ENCODE measurements around the gene MPV17.
"Not testable (repeated sequence)": the region's sequence is repeated elsewhere in the genome, so short reads cannot be mapped to it uniquely, and the experiment has no call there.

MPV17 gene

DNA sequence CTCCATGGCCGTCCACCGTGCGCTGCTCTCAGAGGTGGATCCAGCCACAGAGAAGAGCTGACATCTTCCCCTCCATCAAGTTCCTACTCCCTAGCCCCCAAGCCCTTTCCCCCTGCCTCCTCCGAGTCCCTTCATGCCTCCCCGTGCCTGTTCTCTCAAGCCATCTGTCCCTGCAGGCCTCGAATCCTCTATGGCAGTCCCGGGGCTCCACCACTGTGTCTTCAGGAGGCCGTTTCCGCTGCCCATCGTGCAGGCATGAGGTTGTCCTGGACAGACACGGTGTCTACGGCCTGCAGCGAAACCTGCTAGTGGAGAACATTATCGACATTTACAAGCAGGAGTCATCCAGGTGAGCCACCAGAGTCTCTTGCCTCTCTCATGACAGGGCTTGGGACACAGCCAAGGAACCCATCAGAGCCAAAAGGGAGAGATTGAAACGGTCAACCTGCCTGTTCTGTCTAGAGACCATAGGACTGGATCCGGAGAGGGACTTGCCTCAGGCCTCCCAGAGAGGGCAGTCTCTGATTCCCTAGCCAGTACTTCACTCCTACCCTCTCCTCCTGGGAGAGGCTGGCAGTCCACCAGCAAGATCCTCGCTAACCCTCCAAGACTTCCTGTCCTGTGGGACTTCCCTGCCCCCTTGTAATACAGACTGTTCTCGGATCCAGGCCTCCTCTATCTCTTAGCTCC is 24.4 kb downstream of the MPV17 start:
- DNase-seq (ENCODE audit: low read depth): no peak

DNA sequence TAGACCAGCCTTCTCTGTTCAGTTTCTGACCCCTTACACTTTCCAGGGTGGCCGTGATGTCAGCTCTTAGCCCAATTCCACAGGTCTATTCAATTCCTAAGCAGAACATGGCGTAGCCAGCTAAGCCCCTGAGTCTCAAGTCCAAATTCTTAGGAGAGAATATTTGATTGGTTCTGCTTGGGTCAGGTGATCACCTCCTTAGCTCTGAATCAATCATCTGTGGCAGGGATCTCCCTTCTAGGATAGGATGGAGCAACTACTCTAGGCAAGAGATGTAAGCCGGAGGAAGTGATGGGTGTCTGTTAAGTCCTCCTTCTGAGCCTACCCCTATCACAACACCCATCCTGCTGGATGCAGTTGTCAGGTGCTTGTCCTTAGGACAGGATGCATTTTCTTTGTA is 25.7 kb downstream of the MPV17 start:
- no peak for DNase-seq (ENCODE audit: low read depth)

DNA sequence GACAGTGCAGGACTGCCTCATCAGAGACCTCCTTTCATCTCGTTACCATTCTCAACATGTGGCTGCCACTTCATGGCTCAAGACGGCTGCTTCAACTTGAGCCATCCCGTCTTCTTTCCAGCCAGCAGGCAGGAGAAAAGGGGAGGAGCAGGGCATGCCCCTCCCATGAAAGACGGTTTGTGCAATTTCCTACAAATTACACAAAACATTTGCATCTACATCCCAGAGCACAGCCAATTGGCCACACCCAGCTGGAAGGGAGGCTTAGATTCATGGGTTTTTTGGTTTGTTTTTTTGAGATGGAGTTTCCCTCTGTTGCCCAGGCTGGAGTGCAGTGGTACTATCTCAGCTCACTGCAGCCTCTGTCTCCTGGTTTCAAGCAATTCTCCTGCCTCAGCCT is 26.4 kb downstream of the MPV17 start:
- no peak for DNase-seq (ENCODE audit: low read depth)

DNA sequence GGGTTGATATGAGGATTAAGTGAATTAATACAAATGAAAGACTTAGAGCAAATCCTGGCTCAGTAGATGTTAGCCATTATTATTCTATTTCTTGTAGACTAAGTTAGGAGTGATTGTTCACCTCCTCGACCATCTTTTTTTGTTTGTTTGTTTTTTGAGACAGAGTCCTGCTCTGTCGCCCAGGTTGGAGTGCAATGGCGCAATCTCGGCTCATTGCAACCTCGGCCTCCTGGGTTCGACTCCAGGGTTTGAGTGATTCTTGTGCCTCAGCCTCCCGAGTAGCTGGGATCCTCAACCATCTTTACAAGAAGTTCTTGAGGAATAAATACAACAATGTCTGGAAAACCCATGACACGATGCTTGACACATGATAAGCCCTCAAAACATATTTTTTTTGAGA is 28.0 kb downstream of the MPV17 start:
- DNase-seq (ENCODE audit: low read depth): no peak

DNA sequence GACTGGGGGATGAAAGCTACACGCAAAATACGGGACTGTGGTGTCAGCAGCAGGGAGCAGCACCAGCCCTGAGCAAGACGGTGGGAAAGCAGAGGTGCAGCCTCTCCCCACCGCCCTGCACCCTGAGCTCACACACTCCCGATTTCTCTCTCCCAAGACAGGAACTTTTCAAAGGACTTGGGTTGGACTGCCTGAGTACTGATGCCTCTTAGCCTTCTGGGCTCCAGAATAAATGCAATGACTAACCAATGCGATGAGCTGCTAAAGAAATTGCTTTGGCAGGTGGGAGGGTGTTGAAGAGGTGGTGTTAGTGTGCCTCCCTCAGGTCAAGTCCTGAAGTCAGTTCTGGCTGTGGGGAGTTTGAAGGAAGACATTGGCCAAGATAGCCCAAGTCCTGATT is 31.0 kb downstream of the MPV17 start:
- no peak for DNase-seq (ENCODE audit: low read depth)

DNA sequence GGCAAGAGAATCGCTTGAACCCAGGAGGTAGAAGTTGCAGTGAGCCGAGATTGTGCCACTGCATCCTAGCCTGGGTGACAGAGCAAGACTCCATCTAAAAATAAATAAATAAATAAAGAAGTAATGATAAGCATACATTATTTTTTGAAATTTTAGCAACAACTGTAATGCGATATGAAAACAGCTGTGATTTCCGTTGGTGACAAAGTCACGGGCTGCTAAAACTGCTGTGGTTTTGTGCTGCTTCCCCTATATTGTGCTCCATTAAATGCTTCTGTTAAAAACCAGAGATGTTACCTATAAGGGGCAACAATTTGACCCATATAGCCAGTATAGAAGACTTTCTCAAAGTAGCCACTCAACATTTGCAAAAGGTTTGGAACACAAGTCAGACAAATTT is 32.3 kb downstream of the MPV17 start:
- no peak for DNase-seq (ENCODE audit: low read depth)

DNA sequence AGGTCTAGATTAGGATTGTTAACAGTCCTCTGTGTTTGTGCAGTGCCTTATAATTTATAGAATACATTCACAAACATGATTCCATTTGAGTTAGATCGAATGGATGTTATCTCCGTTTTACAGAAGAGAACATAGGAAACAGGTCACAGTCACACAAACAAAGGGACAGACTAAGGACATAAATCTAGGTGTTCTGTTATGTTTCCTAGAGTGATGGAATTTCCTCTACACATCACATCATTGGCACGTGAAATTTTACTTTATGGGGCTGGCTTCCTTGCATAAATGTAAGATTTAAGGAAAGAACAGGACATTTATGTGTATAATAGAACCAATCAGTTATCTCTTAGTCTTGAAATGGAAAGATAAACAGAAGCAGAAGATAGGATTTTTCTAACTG is 34.3 kb downstream of the MPV17 start:
- no peak for DNase-seq (ENCODE audit: low read depth)

DNA sequence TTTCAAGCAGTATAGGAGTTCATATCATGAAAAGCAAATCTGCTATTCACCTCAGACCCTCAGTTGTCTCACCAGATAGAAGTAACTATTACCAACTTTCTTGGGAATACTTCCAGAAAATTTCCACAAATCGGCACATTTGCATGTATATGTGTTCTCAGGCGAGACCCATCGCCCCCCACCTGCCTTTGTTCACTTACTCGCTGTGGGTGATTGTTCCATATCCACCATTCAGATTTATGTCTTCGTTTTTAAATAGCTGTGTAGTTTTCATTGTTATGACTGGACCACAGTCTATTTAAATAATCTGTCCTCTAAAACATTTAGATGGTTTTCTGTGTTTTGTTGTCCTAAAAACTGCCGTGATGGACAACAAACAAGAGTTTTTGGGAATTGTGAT is 37.4 kb downstream of the MPV17 start:
- DNase-seq (ENCODE audit: low read depth): no peak

DNA sequence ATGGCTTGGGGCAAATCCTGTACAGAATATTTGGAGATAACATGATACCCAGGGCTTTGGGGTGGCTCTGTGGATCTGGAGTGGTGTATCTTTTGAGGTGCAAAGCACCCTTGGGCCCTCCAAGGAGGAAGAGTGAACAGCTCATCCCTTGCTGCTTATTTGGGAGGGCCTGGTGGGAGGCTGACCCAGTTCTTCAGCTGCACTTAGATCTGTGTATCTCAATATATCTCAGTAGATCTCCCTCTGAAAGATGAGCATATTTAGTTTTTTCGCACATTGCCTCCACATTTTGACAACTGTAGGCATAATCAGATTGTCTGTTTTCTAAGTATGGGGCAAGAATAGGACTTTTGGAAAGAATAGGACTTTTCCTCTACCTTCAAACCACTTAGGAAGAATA is 37.9 kb downstream of the MPV17 start:
- no peak for DNase-seq (ENCODE audit: low read depth)

DNA sequence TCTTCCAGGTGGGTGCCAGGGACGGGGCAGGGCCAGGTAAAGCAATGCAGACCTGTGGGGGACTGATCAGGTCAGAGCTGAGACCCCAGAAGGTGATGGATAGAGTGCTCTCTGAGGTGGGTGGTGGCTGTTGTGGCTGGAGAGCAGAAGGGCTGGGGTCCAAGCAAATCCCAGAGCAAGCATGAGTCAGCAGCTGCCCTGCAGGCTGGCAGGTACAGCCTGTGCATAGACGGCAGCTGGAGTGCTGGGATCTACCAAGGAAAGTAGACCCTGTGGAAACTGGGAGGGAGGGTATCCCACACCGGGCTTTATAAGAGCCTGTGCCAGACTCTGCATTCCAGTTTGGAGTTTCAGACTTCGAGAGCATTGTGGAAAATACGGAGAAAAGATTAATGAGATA is 40.0 kb downstream of the MPV17 start:
- DNase-seq (ENCODE audit: low read depth): no peak

DNA sequence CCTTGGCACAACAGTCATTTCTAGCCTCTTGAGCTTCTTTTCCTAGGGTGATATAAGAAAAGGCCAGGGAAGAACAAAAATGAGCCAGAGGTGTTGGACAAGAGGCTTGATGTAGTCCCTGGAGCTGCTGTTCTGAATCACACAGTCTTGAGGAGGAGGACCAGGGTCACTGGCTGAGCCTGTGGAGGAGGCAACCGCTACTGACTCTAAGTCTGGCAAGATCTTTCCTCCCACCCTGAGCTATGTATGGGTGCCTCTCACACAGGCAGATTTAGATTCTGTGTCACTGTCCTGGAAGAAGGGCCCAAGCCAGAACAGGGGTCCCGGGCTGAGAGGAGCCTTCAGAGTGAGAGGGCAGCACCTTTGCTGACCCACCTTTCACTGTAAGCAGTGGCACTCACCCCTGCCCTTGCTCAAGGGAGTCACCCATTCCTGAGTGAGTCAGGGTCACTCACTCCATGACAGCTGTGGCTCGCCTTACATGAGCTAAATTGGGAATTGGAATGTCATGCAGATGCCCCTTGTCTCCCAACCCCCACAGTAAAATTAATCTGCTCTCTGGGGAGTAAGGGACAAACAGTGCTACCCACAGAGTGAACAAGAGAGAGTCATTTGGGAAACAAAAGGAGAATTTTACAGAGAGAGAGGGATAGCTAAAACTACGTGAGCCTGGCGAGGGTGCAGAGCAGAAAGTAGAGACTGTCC is 40.9 kb downstream of the MPV17 start, which contains the start of gene TRIM54:
Gene TRIM54 (plus strand): TSS at position 575 of the 705 bp plus-strand sequence. CDS start 303 bp downstream, outside the sequence.
- no peak for DNase-seq (ENCODE audit: low read depth)

DNA sequence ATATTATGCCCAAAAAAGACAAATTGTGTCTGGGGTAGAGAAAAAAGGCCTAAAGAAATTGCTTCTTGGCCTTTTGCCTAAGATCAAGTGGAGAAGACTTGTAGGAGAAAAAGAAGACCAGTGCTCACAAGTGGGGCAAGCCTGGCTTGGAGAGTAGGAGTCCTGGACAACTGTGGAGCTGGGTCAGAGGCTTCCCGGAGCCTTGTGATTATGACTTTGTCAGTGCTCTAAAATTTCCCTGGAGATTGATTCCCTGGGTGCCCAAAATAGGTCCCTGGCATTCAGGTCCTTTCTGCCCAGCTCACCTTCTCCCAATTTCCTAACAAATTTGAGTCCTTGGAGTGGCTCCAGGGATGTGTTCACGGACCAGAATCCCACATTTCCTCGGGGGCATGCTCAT is 41.5 kb downstream of the MPV17 start:
- no peak for DNase-seq (ENCODE audit: low read depth)

DNA sequence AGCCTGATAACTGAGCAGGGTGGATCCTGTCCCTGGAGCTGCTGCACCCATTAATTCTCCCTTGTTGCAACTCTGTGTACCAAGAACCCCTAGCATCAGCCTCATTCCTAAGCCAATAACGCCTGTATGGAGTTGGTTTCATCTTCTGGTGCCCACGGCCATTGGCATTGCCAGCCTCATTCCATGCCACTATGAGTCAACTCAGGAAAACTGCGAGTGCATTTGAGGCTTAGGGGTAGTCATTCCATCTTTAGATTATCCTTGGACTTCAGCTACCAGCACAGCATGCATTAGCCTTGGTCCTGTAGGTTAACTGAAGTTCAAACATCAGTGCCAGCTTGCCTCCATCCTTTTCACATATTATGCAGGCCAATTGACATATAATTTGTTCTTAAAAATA is 42.1 kb downstream of the MPV17 start:
- no peak for DNase-seq (ENCODE audit: low read depth)

DNA sequence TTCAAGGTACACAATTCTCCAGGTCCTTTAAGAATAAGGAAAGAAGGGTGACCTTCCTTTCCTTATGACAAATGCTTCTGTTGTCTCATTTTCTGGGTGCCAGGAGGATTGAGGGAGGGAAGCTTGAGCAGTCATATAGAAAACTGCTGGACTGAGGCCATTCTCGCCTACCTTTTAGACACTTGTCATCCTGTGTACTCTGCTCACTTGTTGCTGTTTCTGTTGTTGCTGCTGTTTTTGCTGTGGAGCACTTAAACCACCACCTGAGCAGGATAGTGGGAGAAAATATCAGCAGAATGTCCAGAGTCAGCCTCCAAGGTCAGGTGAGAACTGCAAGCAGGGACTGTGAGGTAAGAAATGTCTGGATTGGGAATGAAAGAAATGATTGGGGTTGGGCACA is 44.9 kb downstream of the MPV17 start:
- no peak for DNase-seq (ENCODE audit: low read depth)

DNA sequence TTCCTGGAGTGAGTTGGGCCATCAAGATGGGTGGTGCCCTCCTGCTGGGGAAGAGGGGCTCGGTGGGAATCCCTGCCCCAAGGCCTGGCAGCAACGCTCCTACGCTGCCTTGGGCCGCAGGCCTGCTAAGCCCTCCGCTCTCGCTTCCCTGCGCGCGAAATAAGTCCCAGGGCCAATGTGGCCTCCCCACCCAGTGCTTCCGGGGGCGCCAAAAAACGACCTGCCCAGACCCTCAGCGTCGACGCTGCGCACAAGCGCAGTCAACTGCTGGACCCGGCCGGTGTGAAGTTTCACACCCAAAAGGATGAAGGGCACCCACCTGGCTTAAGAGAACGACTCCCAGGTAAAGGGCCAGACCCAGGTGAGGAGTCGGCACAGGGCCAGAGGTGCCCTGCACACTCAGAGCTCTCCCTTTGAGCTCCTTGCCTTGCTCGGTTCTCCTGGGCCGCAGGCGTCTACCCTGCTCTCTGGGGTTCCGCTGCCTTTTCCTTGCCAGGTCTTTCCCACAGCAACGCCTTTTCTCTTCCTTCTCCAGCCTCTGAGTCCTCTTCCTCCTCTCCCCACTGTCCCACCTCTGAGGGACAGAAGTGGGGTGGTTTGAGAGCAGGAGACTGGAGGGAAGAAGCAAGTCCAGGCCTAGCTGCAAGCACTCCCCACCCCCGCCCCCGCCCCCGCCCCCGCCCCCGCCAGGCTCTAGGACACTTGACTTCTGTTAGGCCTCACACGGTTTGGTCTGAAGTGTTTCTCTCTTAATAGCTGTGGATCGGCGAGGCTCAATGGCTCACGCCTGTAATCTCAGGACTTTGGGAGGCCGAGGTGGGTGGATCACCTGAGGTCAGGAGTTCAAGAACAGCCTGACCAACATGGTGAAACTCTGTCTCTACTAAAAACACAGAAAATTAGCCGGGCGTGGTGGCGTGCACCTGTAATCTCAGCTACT is 47.4 kb downstream of the MPV17 start, which contains the start of gene DNAJC5G:
Gene DNAJC5G (plus strand): TSS at position 223 of the 940 bp plus-strand sequence. CDS start 1,296 bp downstream, outside the sequence.
- DNase-seq (ENCODE audit: low read depth): no peak

DNA sequence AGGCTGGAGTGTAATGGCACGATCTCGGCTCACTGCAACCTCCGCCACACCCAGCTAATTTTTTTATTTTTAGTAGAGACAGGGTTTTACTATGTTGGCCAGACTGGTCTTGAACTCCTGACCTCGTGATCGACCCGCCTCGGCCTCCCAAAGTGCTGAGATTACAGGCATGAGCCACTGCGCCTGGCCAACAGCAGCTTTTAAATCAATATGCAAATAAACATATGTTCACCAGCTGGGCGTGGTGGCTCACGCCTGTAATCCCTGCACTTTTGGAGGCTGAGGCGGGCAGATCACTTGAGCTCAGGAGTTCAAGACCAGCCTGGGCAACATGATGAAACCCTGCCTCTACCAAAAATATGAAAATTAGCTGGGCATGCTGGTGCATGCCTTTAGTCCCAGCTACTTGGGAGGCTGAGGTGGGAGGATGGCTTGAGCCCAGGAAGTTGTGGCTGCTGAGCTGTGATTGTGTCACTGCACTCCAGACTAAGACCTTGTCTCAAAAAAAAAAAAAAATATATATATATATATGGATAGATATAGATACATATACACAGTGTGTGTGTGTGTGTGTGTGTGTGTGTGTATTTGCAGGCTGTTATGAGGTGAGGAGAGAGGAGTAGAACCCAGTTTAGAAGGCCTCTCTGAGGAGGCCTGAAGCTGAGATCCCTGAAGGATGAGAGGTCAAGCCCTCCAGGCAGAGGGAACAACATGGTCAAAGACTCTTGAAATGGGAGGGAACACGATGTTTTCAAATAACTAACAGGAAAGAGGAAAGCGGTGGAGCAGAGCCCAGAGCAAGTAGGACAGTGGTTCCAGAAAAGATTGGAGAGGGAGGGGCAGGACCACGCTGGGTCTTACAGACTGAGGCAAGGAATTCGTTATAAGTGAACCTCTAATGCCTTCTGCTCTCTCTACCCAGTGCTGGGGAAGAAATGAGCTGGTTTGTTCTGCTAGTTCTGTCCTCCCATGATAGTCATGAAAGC is 50.1 kb downstream of the MPV17 start:
- DNase-seq (ENCODE audit: low read depth): not testable (repeated sequence)

DNA sequence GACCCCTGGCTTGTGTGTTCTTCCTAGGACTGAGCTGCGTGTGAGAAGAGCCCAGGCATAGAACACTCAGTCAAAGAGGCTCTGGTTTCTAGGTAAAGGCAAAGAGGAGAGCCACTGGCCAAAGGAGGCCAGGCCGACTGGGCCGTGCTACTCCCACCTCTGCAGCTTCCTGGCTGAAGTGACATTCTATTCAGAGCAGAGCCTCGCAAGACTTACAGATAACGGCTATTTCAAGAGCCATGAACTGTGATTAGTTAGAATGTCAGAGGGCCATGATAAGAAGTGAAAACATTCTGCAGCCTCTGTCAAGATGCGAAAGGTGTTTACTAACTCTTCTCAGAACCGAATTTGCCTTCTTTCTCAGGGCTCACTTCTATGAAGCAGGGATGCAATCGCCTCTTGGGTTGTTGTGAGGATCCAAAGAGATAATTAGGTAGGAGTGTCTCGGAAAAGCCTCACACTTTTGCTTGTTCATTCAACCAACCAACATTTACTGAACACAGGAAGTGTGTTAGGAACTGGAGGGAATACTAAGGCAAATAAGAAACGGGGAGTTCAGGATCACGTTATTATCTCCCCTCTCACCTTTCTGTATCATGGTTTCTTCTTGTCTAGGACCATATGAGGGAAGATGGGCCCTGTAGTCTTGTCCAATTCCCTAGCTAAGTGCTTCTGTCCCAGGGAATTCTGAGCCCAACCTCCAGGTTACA is 51.1 kb downstream of the MPV17 start:
- DNase-seq (ENCODE audit: low read depth): no peak

DNA sequence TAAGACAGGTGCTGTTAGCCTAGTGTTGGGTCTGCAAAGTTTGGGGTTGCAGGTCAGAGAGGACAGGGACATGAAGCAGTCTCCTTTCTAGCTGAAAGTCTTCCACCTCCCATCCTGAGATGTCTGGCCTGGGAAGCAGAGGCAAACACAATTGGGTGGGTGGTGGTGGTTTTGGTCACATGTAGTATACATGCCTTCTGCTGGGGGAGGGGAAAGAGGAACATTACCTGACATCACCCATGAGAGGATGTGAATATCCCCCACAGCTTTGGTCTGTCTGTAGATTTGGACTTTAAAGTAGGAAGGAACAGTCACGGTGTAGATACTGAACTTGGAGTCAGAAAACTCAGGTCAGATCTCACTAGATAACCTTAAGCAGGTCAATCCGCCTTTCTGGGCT is 52.2 kb downstream of the MPV17 start:
- DNase-seq (ENCODE audit: low read depth): no peak

DNA sequence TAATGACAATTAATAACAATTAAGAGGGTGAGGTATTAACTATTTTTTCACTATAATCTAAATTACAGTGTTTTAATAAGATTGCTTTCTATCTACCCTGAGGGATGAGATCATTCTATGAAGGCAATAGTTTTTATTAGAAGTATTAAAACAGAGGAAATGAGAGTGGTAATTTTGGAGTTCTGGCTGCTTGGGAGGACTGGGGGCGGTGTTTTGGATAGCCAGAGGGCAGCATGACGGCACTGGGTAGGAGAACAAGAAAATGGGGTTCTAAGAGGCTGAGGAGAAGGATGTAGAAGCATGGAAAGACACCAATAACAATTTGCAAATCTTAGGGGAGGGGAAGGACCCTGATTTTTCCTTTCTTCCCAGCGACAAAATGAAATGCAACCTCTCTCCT is 52.8 kb downstream of the MPV17 start:
- DNase-seq (ENCODE audit: low read depth): no peak

DNA sequence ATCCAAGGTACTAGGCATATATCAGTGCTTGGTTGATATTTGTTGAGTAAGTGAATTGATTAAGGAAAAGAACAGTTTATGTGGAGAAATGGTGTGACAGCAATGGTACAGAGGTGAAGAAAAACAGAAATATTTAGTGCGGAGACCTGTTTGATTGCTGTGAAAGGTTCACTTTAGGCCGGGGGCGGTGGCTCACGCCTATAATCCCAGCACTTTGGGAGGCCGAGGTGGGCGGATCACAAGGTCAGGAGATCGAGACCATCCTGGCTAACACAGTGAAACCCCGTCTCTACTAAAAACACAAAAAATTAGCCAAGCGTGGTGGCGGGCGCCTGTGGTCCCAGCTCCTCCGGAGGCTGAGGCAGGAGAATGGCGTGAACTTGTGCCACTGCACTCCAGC is 54.6 kb downstream of the MPV17 start:
- DNase-seq (ENCODE audit: low read depth): not testable (repeated sequence)

DNA sequence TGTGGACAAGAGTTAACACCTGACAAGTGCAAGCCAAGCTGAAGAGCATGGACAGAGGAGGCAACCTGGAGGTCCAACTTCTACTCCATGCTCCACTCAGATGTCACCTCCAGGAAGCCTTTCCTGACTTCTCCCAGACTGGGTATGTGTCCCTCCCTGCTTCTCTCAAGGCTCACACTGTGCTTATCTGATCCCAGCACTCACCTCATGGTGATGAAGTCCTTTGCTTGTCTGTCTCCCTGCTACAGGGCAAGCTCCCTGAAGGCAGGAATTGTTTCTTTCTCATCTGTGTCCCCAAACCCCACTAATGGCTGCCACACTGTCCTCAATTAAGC is 57.4 kb downstream of the MPV17 start:
- DNase-seq (ENCODE audit: low read depth): no peak
